ENCODE measurements around the gene ZNF710. TPM values are rescaled to one million over a fixed set of nuclear protein-coding genes. Genes with fewer than 3 reads are reported as not detected.

ZNF710 gene
- total RNA-seq, 2 donors from 2014 or later: 3.4 to 5.2 TPM

GRCh38 chr15:90075420-90076289 lies 74.5 kb downstream of the ZNF710 start:
- H3K4me3 ChIP-seq: no peak overlapping the region
- TF ChIP-seq CTCF (IDR thresholded peaks at IDR 0.05): no peak
- no peaks in the 10 kb centered on the region for H3K9me3 ChIP-seq
- H3K27ac ChIP-seq: peak overlapping the region in 1 of 2 donors; percentile 23
- no peak for DNase-seq (ENCODE audit: low spot score)
- H3K4me1 ChIP-seq: peaks cover 0 to 7% of the 10 kb centered on the region in 2 donors
- H3K27me3 ChIP-seq: no peaks in the 10 kb centered on the region
- H3K36me3 ChIP-seq: peaks cover 21% of the 10 kb centered on the region

DNA sequence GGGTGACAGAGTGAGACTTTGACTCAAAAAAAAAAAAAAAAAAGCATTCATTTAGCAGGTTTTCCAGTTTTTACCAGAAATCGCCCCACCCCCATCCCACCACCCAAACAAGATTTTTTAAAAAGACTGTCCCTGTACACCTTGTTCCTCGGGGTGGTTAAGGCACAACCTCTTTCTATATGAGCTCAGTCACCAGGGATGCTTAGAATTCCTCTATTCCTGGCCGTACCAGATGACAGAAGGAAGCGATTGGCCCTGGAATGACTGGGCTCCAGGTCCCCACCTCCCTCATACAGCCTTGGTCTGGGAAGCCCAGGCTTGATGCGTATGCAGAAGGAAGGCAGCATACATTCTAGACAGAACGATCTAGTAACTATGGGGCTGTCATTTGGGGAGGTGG lies 75.6 kb downstream of the ZNF710 start:
- H3K27ac ChIP-seq: no peak overlapping the region
- no peaks in the 10 kb centered on the region for H3K27me3 ChIP-seq
- no peak for TF ChIP-seq CTCF (IDR thresholded peaks at IDR 0.05)
- no peak for DNase-seq (ENCODE audit: low spot score)
- no peak overlapping the region for H3K4me3 ChIP-seq
- H3K4me1 ChIP-seq: no peaks in the 10 kb centered on the region
- no peaks in the 10 kb centered on the region for H3K9me3 ChIP-seq
- peaks cover 31% of the 10 kb centered on the region for H3K36me3 ChIP-seq

DNA sequence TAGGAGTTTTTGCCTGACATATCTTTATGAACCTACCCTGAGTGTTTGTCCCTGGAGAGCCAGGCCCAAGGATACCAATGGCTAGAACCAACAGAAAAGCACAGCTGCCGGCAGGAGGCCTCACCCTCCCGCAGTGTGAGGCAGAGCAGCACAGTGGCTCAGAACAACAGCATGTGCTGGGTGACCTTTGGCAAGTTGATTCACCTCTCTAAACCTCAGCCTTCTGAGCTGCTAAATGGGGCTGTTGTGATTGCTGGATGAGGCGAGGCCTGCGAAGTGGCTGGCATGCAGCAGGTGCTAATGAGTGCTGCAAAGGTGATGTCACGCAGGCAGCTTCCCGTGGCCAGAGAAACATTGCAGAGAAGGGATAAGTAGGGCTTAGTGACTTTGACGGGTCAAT lies 77.8 kb downstream of the ZNF710 start:
- TF ChIP-seq CTCF (IDR thresholded peaks at IDR 0.05): no peak
- Histone ChIP-seq H3K9me3 (no peaks in the 10 kb centered on the region), H3K4me3 (no peak overlapping the region), H3K36me3 (peaks cover 39% of the 10 kb centered on the region), H3K4me1 (peaks cover 0 to 9% of the 10 kb centered on the region in 2 donors), H3K27ac (no peak overlapping the region), H3K27me3 (no peaks in the 10 kb centered on the region)
- DNase-seq (ENCODE audit: low spot score): no peak

GRCh38 chr15:90079619-90080457 lies 78.7 kb downstream of the ZNF710 start:
- H3K36me3 ChIP-seq: peaks cover 47% of the 10 kb centered on the region
- H3K27ac ChIP-seq: no peak overlapping the region
- H3K4me3 ChIP-seq: no peak overlapping the region
- H3K4me1 ChIP-seq: peaks cover 0 to 9% of the 10 kb centered on the region in 2 donors
- no peaks in the 10 kb centered on the region for H3K27me3 ChIP-seq
- DNase-seq (ENCODE audit: low spot score): no peak
- TF ChIP-seq CTCF (IDR thresholded peaks at IDR 0.05): no peak
- no peaks in the 10 kb centered on the region for H3K9me3 ChIP-seq

GRCh38 chr15:90080458-90080755 lies 79.3 kb downstream of the ZNF710 start:
- H3K36me3 ChIP-seq: peaks cover 50% of the 10 kb centered on the region
- peaks cover 0 to 9% of the 10 kb centered on the region in 2 donors for H3K4me1 ChIP-seq
- TF ChIP-seq CTCF (IDR thresholded peaks at IDR 0.05): no peak
- no peak overlapping the region for H3K4me3 ChIP-seq
- H3K9me3 ChIP-seq: no peaks in the 10 kb centered on the region
- H3K27ac ChIP-seq: no peak overlapping the region
- H3K27me3 ChIP-seq: no peaks in the 10 kb centered on the region
- no peak for DNase-seq (ENCODE audit: low spot score)
